HCT116 (cell line): ENCODE measurements around the gene CFAP61. TPM values are rescaled to one million over a fixed set of nuclear protein-coding genes. Genes with fewer than 3 reads are reported as not detected.

ENCODE experiments used
- ATAC-seq: fragments of 200-7000 bp; cut with Tn5 transposase; 2 replicates; pipeline ENCODE4 v1.9.1; 2020; ENCODE audit warnings: mild to moderate bottlenecking, moderate library complexity
- BruUV-seq: library from RNA; stranded (reverse); fragments of 400-500 nt; replicated peaks from 2 replicates; lab custom pipeline; 2021; lab: Mats Ljungman, UMichigan
- CTCF ChIA-PET: fragments of 300-600 bp; sonication (Branson Sonifier 250); formaldehyde crosslinking; loops from one replicate; lab custom pipeline; 2021; ENCODE audit warnings: antibody characterized with exemption; lab: Charles Lee
- POLR2A ChIA-PET: fragments of 300-600, 350-600 bp; sonication (Branson Sonifier 250); formaldehyde crosslinking; loops from one replicate; lab custom pipeline; 2021; ENCODE audit warnings: antibody characterized with exemption; lab: Charles Lee
- RAD21 ChIA-PET, 2 experiments: fragments of 300-600 bp; sonication (Branson Sonifier 250); formaldehyde crosslinking; loops; one replicate each; lab custom pipeline; 2023; ENCODE audit warnings: low total read pairs in 2 of 2; ENCODE audit not compliant: uncharacterized antibody in 2 of 2, unreplicated experiment in 2 of 2, low non-redundant PET in 1 of 2; lab: Charles Lee
- DNase-seq: peaks from one replicate; pipeline ENCODE4 v3.0.0-alpha.2; 2010; ENCODE audit warnings: low read depth, low spot score
- H2AFZ ChIP-seq: fragments of 200-600 bp; shearing (Covaris generic), sonication (generic); 2 replicates; pipeline ENCODE4 v1.6.1; 2017; ENCODE audit warnings: low read depth, mixed run types, mixed read lengths, antibody characterized with exemption, low read length; ENCODE audit not compliant: poor library complexity, severe bottlenecking
- H3K27ac ChIP-seq: 2 replicates; pipeline ENCODE4 v1.5.1; 2012; ENCODE audit warnings: low read depth, low read length
- H3K27me3 ChIP-seq: fragments of 200-600 bp; sonication (generic); 2 replicates; pipeline ENCODE4 v1.6.1; 2016; ENCODE audit warnings: mixed run types, low read length, mixed read lengths; ENCODE audit not compliant: insufficient read depth
- H3K36me3 ChIP-seq, 2 experiments: fragments of 200-500 bp in 1 of 2; fragments of 200-600 bp in 1 of 2; sonication (Bioruptor generic) in 1 of 2; sonication (generic) in 1 of 2; 2 replicates each; pipeline versions ENCODE4 v1.5.1 to v1.6.1; 2014 to 2016; ENCODE audit warnings: low read length in 2 of 2, inconsistent platforms in 1 of 2, mixed read lengths in 1 of 2, mixed run types in 1 of 2; ENCODE audit not compliant: insufficient read depth in 2 of 2, control insufficient read depth in 1 of 2
- H3K4me1 ChIP-seq, 2 experiments: fragments of 200-600 bp in 1 of 2; sonication (generic) in 1 of 2; 2 replicates each; pipeline versions ENCODE4 v1.5.1 to v1.6.1; 2012 to 2017; ENCODE audit warnings: low read length in 2 of 2, inconsistent platforms in 1 of 2, mild to moderate bottlenecking in 1 of 2, mixed read lengths in 1 of 2, mixed run types in 1 of 2, moderate library complexity in 1 of 2; ENCODE audit not compliant: insufficient read depth in 2 of 2, control insufficient read depth in 1 of 2
- H3K4me2 ChIP-seq: fragments of 200-600 bp; sonication (generic); 2 replicates; pipeline ENCODE4 v1.6.1; 2017; ENCODE audit warnings: mixed run types, low read length, mixed read lengths
- H3K4me3 ChIP-seq, 2 experiments: fragments of 200-600 bp in 1 of 2; sonication (generic) in 1 of 2; replicated peaks in 1 of 2; 2 replicates each; pipeline ENCODE4 v1.5.1; 2011 to 2016; ENCODE audit warnings: low read length in 2 of 2, control low read depth in 1 of 2, low read depth in 1 of 2, mild to moderate bottlenecking in 1 of 2, mixed read lengths in 1 of 2, mixed run types in 1 of 2
- H3K79me2 ChIP-seq: fragments of 200-600 bp; sonication (generic); 2 replicates; pipeline ENCODE4 v1.6.1; 2017; ENCODE audit warnings: mild to moderate bottlenecking, mixed run types, low read length, moderate library complexity, mixed read lengths; ENCODE audit not compliant: insufficient read depth
- H3K9ac ChIP-seq: fragments of 200-600 bp; sonication (generic); 2 replicates; pipeline ENCODE4 v1.6.1; 2016; ENCODE audit warnings: low read length, mixed read lengths
- H3K9me2 ChIP-seq: fragments of 200-600 bp; sonication (generic), shearing (Covaris generic); 2 replicates; pipeline ENCODE4 v1.6.1; 2017; ENCODE audit warnings: mixed run types, mild to moderate bottlenecking, moderate library complexity; ENCODE audit not compliant: insufficient read depth
- H3K9me3 ChIP-seq, 2 experiments: fragments of 200-500 bp in 1 of 2; fragments of 200-600 bp in 1 of 2; sonication (Bioruptor generic) in 1 of 2; sonication (generic) in 1 of 2; 2 replicates each; pipeline ENCODE4 v1.6.1; 2014 to 2017; ENCODE audit warnings: low read length in 2 of 2, mixed read lengths in 2 of 2, inconsistent platforms in 1 of 2, low read depth in 1 of 2, mild to moderate bottlenecking in 1 of 2, mixed run types in 1 of 2, moderate library complexity in 1 of 2; ENCODE audit not compliant: control insufficient read depth in 1 of 2, insufficient read depth in 1 of 2
- H4K20me1 ChIP-seq: fragments of 200-600 bp; sonication (generic), shearing (Covaris generic); 2 replicates; pipeline ENCODE4 v1.6.1; 2017; ENCODE audit warnings: mixed run types, mild to moderate bottlenecking, moderate library complexity; ENCODE audit not compliant: insufficient read depth
- ATF3 ChIP-seq: IDR thresholded peaks from 2 replicates; pipeline ENCODE4 v1.6.1; 2012
- CBX3 ChIP-seq: IDR thresholded peaks from 2 replicates; pipeline ENCODE4 v1.6.1; 2012; ENCODE audit warnings: low read depth
- CEBPB ChIP-seq: IDR thresholded peaks from 2 replicates; pipeline ENCODE4 v1.6.1; 2012; ENCODE audit warnings: low read depth
- CTCF ChIP-seq, 3 experiments: fragments of 200-600 bp in 1 of 3; sonication (generic) in 1 of 3; IDR thresholded peaks in 2 of 3; conservative IDR thresholded peaks in 1 of 3; 2 replicates each; pipeline ENCODE4 v1.5.1; 2012 to 2017; ENCODE audit warnings: low read depth in 2 of 3, low read length in 2 of 3, antibody characterized with exemption in 1 of 3, borderline replicate concordance in 1 of 3, control low read depth in 1 of 3, mild to moderate bottlenecking in 1 of 3, mixed read lengths in 1 of 3, mixed run types in 1 of 3, moderate library complexity in 1 of 3; ENCODE audit not compliant: insufficient read depth in 1 of 3
- EGR1 ChIP-seq: IDR thresholded peaks from 2 replicates; pipeline ENCODE4 v1.6.1; 2012; ENCODE audit warnings: low read depth
- ELF1 ChIP-seq: IDR thresholded peaks from 2 replicates; pipeline ENCODE4 v1.6.1; 2012; ENCODE audit warnings: low read depth, borderline replicate concordance
- EZH2 ChIP-seq: fragments of 200-600 bp; sonication (generic); IDR thresholded peaks from 2 replicates; pipeline ENCODE4 v1.6.1; 2017; ENCODE audit warnings: antibody characterized with exemption, mixed run types
- JUND ChIP-seq: IDR thresholded peaks from 2 replicates; pipeline ENCODE4 v1.6.1; 2012
- MAX ChIP-seq: IDR thresholded peaks from 2 replicates; pipeline ENCODE4 v1.6.1; 2012
- POLR2A ChIP-seq: IDR thresholded peaks from 2 replicates; pipeline ENCODE4 v1.7.0; 2011; ENCODE audit warnings: borderline replicate concordance; ENCODE audit not compliant: insufficient read depth, insufficient read length; ENCODE audit errors: extremely low read depth
- RAD21 ChIP-seq: IDR thresholded peaks from 2 replicates; pipeline ENCODE4 v1.6.1; 2012; ENCODE audit warnings: low read depth, mild to moderate bottlenecking
- SIN3A ChIP-seq: IDR thresholded peaks from 2 replicates; pipeline ENCODE4 v1.6.1; 2012; ENCODE audit warnings: low read depth
- SP1 ChIP-seq: IDR thresholded peaks from 2 replicates; pipeline ENCODE4 v1.6.1; 2012; ENCODE audit warnings: low read depth
- SRF ChIP-seq: IDR thresholded peaks from 2 replicates; pipeline ENCODE4 v1.6.1; 2012; ENCODE audit warnings: low read depth
- ZBTB33 ChIP-seq: IDR thresholded peaks from 2 replicates; pipeline ENCODE4 v1.6.1; 2011; ENCODE audit warnings: mild to moderate bottlenecking, low read length, moderate library complexity; ENCODE audit not compliant: insufficient replicate concordance; ENCODE audit errors: extremely low read depth
- ZFX ChIP-seq: fragments of 450-650 bp; IDR thresholded peaks from 2 replicates; pipeline ENCODE4 v1.6.1; 2017
- ZNF274 ChIP-seq: fragments of 200-500 bp; sonication (Bioruptor generic); IDR thresholded peaks from 2 replicates; pipeline ENCODE4 v1.6.1; 2014; ENCODE audit warnings: mild to moderate bottlenecking, low read depth, low read length, inconsistent platforms
- intact Hi-C: fragments of 100-400 bp; cut with micrococcal nuclease; formaldehyde crosslinking; loops from 2 replicates; pipeline ENCODE4 v1.10.0; 2022
- total RNA-seq: library from RNA; stranded (reverse); gene quantifications from one replicate; pipeline ENCODE4 v1.2.1, GENCODE V29; 2021; ENCODE audit not compliant: unreplicated experiment
- TF ChIP-seq, protein P1 (sequence below): IDR thresholded peaks from 2 replicates; pipeline ENCODE4 v1.6.1; 2012; ENCODE audit warnings: low read depth

The CFAP61 gene
- total RNA-seq, 1 experiment from 2014 or later, result 1.7 TPM

GRCh38 chr20:20220134-20220533 is 167.8 kb downstream of the CFAP61 start:
- no peaks in the 10 kb centered on the region for H3K9me3 ChIP-seq
- ChIA-PET POLR2A (no interaction called here), CTCF (interaction anchor here (2.1 kb wide), 1 partner anchor 18 kb away, joined by 4 read pairs; no protein-coding TSS in a partner anchor), RAD21 (no interaction called here)
- no peaks in the 10 kb centered on the region for H3K36me3 ChIP-seq
- no peaks in the 10 kb centered on the region for H3K9me2 ChIP-seq
- ATAC-seq (no peak), DNase-seq (no peak)
- H3K27ac ChIP-seq, result no peak overlapping the region
- no peaks in the 10 kb centered on the region for H3K4me1 ChIP-seq
- no peak overlapping the region for H2AFZ ChIP-seq
- H3K4me2 ChIP-seq, result no peak overlapping the region
- no peak overlapping the region for H3K9ac ChIP-seq
- H4K20me1 ChIP-seq, result no peaks in the 10 kb centered on the region
- no TSS peak for BruUV-seq
- no peaks in the 10 kb centered on the region for H3K79me2 ChIP-seq
- TF ChIP-seq CEBPB (no peak), CBX3 (no peak), ZNF274 (no peak), MAX (no peak), POLR2A (no peak), SRF (no peak), ZBTB33 (no peak), JUND (no peak), EGR1 (no peak), ZFX (no peak), ELF1 (no peak), SIN3A (no peak), RAD21 (no peak), CTCF (IDR thresholded peaks at IDR 0.05 in 2 of 3, conservative IDR thresholded peaks at IDR 0.05 in 1 of 3; ENCODE audit: borderline replicate concordance in 1 of 3, insufficient read depth in 1 of 3, low read depth in 2 of 3, low read length in 2 of 3) (no peak), EZH2 (no peak), ATF3 (no peak), SP1 (no peak)
- TF ChIP-seq, protein P1, sequence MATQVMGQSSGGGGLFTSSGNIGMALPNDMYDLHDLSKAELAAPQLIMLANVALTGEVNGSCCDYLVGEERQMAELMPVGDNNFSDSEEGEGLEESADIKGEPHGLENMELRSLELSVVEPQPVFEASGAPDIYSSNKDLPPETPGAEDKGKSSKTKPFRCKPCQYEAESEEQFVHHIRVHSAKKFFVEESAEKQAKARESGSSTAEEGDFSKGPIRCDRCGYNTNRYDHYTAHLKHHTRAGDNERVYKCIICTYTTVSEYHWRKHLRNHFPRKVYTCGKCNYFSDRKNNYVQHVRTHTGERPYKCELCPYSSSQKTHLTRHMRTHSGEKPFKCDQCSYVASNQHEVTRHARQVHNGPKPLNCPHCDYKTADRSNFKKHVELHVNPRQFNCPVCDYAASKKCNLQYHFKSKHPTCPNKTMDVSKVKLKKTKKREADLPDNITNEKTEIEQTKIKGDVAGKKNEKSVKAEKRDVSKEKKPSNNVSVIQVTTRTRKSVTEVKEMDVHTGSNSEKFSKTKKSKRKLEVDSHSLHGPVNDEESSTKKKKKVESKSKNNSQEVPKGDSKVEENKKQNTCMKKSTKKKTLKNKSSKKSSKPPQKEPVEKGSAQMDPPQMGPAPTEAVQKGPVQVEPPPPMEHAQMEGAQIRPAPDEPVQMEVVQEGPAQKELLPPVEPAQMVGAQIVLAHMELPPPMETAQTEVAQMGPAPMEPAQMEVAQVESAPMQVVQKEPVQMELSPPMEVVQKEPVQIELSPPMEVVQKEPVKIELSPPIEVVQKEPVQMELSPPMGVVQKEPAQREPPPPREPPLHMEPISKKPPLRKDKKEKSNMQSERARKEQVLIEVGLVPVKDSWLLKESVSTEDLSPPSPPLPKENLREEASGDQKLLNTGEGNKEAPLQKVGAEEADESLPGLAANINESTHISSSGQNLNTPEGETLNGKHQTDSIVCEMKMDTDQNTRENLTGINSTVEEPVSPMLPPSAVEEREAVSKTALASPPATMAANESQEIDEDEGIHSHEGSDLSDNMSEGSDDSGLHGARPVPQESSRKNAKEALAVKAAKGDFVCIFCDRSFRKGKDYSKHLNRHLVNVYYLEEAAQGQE, result no peak
- no peak overlapping the region for H3K4me3 ChIP-seq
- H3K27me3 ChIP-seq, result peaks cover 45% of the 10 kb centered on the region
- intact Hi-C loops, result no loop called here
